ENCODE data around the gene GRM2.

DNA sequence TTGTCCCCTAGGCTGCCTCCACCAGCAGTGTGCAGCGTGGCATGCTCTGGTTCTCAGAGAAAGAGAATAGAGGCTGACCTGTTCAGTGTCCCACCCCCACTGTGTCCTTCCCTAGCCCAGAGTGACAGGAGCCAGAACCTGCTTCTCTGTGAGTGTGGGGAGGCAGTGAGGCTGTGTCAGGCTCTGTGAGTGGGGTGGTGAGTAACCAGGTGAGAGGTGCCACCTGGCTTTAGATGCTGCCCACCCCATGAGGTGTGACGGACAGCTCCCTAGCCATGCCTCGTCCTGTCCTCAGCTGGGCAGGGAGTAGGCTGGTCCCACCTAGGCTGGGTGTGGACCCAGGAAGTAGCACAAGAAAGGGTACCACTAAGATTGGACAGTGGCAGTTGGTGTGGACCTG lies 29.5 kb upstream of the GRM2 start:
- no peak for TF ChIP-seq EP300 (IDR thresholded peaks at IDR 0.05)
- no peak for TF ChIP-seq POLR2A (IDR thresholded peaks at IDR 0.05)
- no peak for TF ChIP-seq CTCF (IDR thresholded peaks at IDR 0.05)
